A549 (cell line): Measurements from ENCODE around the gene SERPINB2. TPM values are rescaled to one million over a fixed set of nuclear protein-coding genes. Genes with fewer than 3 reads are reported as not detected.
A peak's percentile ranks its signal among the peaks of the same experiment; 100 is the strongest.

Source experiments
- ATAC-seq, 2 experiments: fragments of 200-7000 bp in 1 of 2; fragments of >200 bp in 1 of 2; cut with Nextera tagmentation in 1 of 2; cut with Tn5 transposase in 1 of 2; 3 replicates each; pipeline versions ENCODE4 v1.8.0 to v1.9.1; 2018 to 2020; ENCODE audit warnings: mild to moderate bottlenecking in 1 of 2, moderate library complexity in 1 of 2
- CTCF ChIA-PET: fragments of 300-600 bp; sonication (Branson Sonifier 250); formaldehyde crosslinking; extraction: SDS; loops from one replicate; lab custom pipeline; 2021; ENCODE audit warnings: antibody characterized with exemption, inconsistent platforms; lab: Yijun Ruan, JAX
- POLR2A ChIA-PET: fragments of 350-600 bp; formaldehyde crosslinking; extraction: SDS; loops from one replicate; lab custom pipeline; 2021; ENCODE audit warnings: antibody characterized with exemption, inconsistent platforms; lab: Yijun Ruan, JAX
- DNase-seq, 2 experiments: peaks; one replicate each; pipeline versions ENCODE4 v3.0.0 to v3.0.0-alpha.2; 2011 to 2016; ENCODE audit warnings: low read depth in 1 of 2, low spot score in 1 of 2
- FAIRE-seq: peaks from 2 replicates; lab custom pipeline; 2011; peaks lifted over from hg19 to GRCh38; lab: Jason Lieb, UNC
- H3K27ac ChIP-seq, 2 experiments: fragments of >200 bp; sonication (Bioruptor Twin); formaldehyde crosslinking; 3 replicates each; pipeline ENCODE4 v1.5.1; 2016 to 2017
- H3K4me1 ChIP-seq: fragments of >200 bp; sonication (Bioruptor Twin); formaldehyde crosslinking; 3 replicates; pipeline ENCODE4 v1.6.1; 2016
- H3K4me2 ChIP-seq: fragments of >200 bp; sonication (Bioruptor Twin); formaldehyde crosslinking; 3 replicates; pipeline ENCODE4 v1.6.1; 2016
- H3K4me3 ChIP-seq: fragments of >200 bp; sonication (Bioruptor Twin); formaldehyde crosslinking; 3 replicates; pipeline ENCODE4 v1.5.1; 2016
- H3K9me3 ChIP-seq: fragments of >200 bp; sonication (Bioruptor Twin); formaldehyde crosslinking; 3 replicates; pipeline ENCODE4 v1.6.1; 2016
- CBX2 ChIP-seq: fragments of 200-600 bp; sonication (generic); IDR thresholded peaks from 2 replicates; pipeline ENCODE4 v1.6.1; 2016; ENCODE audit warnings: low read depth, mild to moderate bottlenecking, borderline replicate concordance
- CEBPB ChIP-seq, 2 experiments: fragments of >200 bp in 1 of 2; sonication (Bioruptor Twin) in 1 of 2; formaldehyde crosslinking in 1 of 2; IDR thresholded peaks; 2 replicates each; pipeline ENCODE4 v1.6.1; 2012 to 2016
- CHD2 ChIP-seq: fragments of 150-350 bp; IDR thresholded peaks from 2 replicates; pipeline ENCODE4 v1.6.1; 2014; ENCODE audit warnings: low read length; ENCODE audit not compliant: partially characterized antibody
- ESRRA ChIP-seq: fragments of 150-350 bp; IDR thresholded peaks from 2 replicates; pipeline ENCODE4 v1.6.1; 2014; ENCODE audit warnings: mild to moderate bottlenecking, low read length, borderline replicate concordance
- HDAC2 ChIP-seq: fragments of 200-600 bp; sonication (generic); IDR thresholded peaks from 2 replicates; pipeline ENCODE4 v1.6.1; 2016
- HOXB13 ChIP-seq: fragments of 250-450 bp; sonication (Bioruptor Pico); IDR thresholded peaks from 2 replicates; pipeline ENCODE4 v1.5.0; 2020; ENCODE audit warnings: low read depth, mild to moderate bottlenecking, moderate library complexity
- HOXB5 ChIP-seq: fragments of 250-450 bp; sonication (Bioruptor Pico); IDR thresholded peaks from 2 replicates; pipeline ENCODE4 v1.5.0; 2020; ENCODE audit warnings: mild to moderate bottlenecking, moderate library complexity
- JUN ChIP-seq, 2 experiments: fragments of >200 bp; sonication (Bioruptor Twin); formaldehyde crosslinking; IDR thresholded peaks; 2 replicates in 1 of 2; 3 replicates in 1 of 2; pipeline ENCODE4 v1.6.1; 2016 to 2017
- JUNB ChIP-seq: fragments of >200 bp; sonication (Bioruptor Twin); formaldehyde crosslinking; IDR thresholded peaks from 2 replicates; pipeline ENCODE4 v1.6.1; 2016
- MAZ ChIP-seq: fragments of 150-350 bp; IDR thresholded peaks from 2 replicates; pipeline ENCODE4 v1.6.1; 2014; ENCODE audit warnings: antibody characterized with exemption, low read depth, low read length, borderline replicate concordance
- NPAS2 ChIP-seq: fragments of 250-450 bp; sonication (Bioruptor Pico); IDR thresholded peaks from 2 replicates; pipeline ENCODE4 v1.8.0; 2022; ENCODE audit warnings: mild to moderate bottlenecking, moderate library complexity, borderline replicate concordance
- POLR2A ChIP-seq: IDR thresholded peaks from 2 replicates; pipeline ENCODE4 v1.6.1; 2012; ENCODE audit warnings: mild to moderate bottlenecking, low read length
- POLR2AphosphoS2 ChIP-seq: conservative IDR thresholded peaks from 2 replicates; pipeline ENCODE4 v1.6.1; 2012; ENCODE audit warnings: low read length, improper control_type of control experiment, inconsistent platforms
- RAD21 ChIP-seq, 2 experiments: fragments of >200 bp in 1 of 2; sonication (Bioruptor Twin) in 1 of 2; formaldehyde crosslinking in 1 of 2; IDR thresholded peaks in 1 of 2; conservative IDR thresholded peaks in 1 of 2; 2 replicates in 1 of 2; 3 replicates in 1 of 2; pipeline ENCODE4 v1.6.1; 2012 to 2018; ENCODE audit warnings: inconsistent platforms in 1 of 2
- RARB ChIP-seq: fragments of 250-450 bp; sonication (Bioruptor Pico); IDR thresholded peaks from 2 replicates; pipeline ENCODE4 v1.8.0; 2021; ENCODE audit warnings: mild to moderate bottlenecking, moderate library complexity
- RFX5 ChIP-seq: fragments of 450-650 bp; IDR thresholded peaks from 2 replicates; pipeline ENCODE4 v1.7.1; 2014; ENCODE audit warnings: antibody characterized with exemption, mild to moderate bottlenecking, moderate library complexity
- SMC3 ChIP-seq: fragments of >200 bp; sonication (Bioruptor Twin); formaldehyde crosslinking; IDR thresholded peaks from 3 replicates; pipeline ENCODE4 v1.6.1; 2018; ENCODE audit warnings: inconsistent platforms
- TP53 ChIP-seq: fragments of 250-450 bp; sonication (Bioruptor Pico); IDR thresholded peaks from 2 replicates; pipeline ENCODE4 v1.5.0; 2021; ENCODE audit warnings: mild to moderate bottlenecking, moderate library complexity
- WGBS: methylation state at CpG from one replicate; pipeline ENCODE4 v1.1.6; 2017; ENCODE audit errors: missing lambda C conversion rate; 5-methylcytosine and 5-hydroxymethylcytosine counted together
- polyA plus RNA-seq, 4 experiments: library from polyadenylated mRNA; depleted of rRNA in 3 of 4; stranded (reverse); fragments of >200 nt; fragmentation: RNase III in 1 of 4; extraction: RNeasy Plus Mini Kit Qiagen cat#74134 plus additional on column Dnase treatment in 1 of 4; gene quantifications; 2 replicates in 3 of 4; 3 replicates in 1 of 4; pipeline ENCODE4 v1.2.3, GENCODE V29; 2011 to 2017
- TF ChIP-seq, protein P1 (sequence below): IDR thresholded peaks from 2 replicates; pipeline ENCODE4 v1.6.1; 2012
- TF ChIP-seq, protein P2 (sequence below): fragments of >200 bp; sonication (Bioruptor Twin); formaldehyde crosslinking; IDR thresholded peaks from 3 replicates; pipeline ENCODE4 v1.5.1; 2016
- TF ChIP-seq, protein P3 (sequence below): IDR thresholded peaks from 2 replicates; pipeline ENCODE4 v1.6.1; 2012; ENCODE audit warnings: low read depth, borderline replicate concordance
- TF ChIP-seq, protein P4 (sequence below): fragments of 150-350 bp; IDR thresholded peaks from 2 replicates; pipeline ENCODE4 v1.6.1; 2014; ENCODE audit warnings: low read depth, mild to moderate bottlenecking, low read length
- TF ChIP-seq, protein P5 (sequence below): fragments of 200-600 bp; sonication (generic); IDR thresholded peaks from 2 replicates; pipeline ENCODE4 v1.6.1; 2016; ENCODE audit warnings: antibody characterized with exemption, mild to moderate bottlenecking, moderate library complexity
- TF ChIP-seq, protein P6 (sequence below): fragments of >200 bp; sonication (Bioruptor Twin); formaldehyde crosslinking; IDR thresholded peaks from 3 replicates; pipeline ENCODE4 v1.6.1; 2016

The SERPINB2 gene
- polyA plus RNA-seq, 2 of the 4 experiments (the other 2 are of a cell fraction) = not detected

DNA sequence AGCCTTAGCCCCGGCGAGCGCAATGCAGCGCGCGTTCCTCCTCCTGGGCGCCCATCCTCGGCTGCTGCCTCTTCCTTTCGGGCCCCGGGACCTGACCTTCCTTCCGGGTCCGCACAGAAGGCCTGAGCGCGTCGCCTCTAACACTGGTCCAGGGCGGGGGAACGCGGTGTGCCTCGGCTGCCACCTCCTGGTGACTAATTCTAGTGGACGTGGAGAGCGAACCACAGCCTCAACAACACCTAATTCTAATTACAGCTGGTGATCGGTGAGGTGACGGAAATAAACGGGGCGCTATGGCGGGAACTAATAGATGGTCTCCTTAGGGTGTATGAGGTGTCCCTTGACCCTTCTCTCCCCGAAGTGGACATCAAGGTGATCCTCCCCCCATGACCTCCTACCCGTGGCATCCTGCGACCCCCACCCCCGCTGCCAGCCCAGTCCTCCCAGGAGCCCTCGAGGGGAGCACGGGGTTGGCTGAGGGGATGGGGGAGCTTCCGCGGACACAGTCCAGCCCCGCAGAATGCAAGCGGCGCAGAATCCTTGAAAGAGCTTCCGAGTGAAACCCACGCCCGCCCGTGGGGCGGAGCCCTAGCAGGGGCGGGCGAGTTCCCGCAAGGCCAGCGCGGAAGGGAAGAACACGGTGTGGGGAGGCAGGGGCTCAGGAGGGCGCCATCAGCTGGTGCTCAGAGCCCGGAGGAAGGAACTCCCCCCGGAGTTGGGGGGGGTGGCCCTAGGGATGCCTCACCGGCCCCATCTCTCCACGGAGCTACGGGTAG lies 48.8 kb downstream of the SERPINB2 start:
- Histone ChIP-seq H3K27ac (peak overlapping the region; percentile 49 to 71; a peak in 4 of 6 replicates), H3K4me2 (peak overlapping the region; percentile 95), H3K4me1 (no peaks in the 10 kb centered on the region), H3K4me3 (peak overlapping the region; percentile 58), H3K9me3 (no peaks in the 10 kb centered on the region)
- peak; percentile 99 to 100 for ATAC-seq
- TF ChIP-seq ESRRA (no peak), MAZ (no peak), JUN (IDR thresholded peaks at IDR 0.05) (no peak), CBX2 (no peak), NPAS2 (CRISPR knock-in tag) (no peak), HOXB13 (CRISPR knock-in tag) (no peak), POLR2AphosphoS2 (no peak), SMC3 (peak; percentile 46), TP53 (CRISPR knock-in tag) (no peak), HOXB5 (CRISPR knock-in tag) (no peak), RAD21 (conservative IDR thresholded peaks at IDR 0.05 in 1 of 2, IDR thresholded peaks at IDR 0.05 in 1 of 2) (peak; percentile 60 to 62), HDAC2 (no peak), CEBPB (IDR thresholded peaks at IDR 0.05) (no peak)
- TF ChIP-seq, protein P1, sequence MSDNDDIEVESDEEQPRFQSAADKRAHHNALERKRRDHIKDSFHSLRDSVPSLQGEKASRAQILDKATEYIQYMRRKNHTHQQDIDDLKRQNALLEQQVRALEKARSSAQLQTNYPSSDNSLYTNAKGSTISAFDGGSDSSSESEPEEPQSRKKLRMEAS = peak; percentile 41; the same call in 1 of the 2 replicates
- TF ChIP-seq, protein P2, sequence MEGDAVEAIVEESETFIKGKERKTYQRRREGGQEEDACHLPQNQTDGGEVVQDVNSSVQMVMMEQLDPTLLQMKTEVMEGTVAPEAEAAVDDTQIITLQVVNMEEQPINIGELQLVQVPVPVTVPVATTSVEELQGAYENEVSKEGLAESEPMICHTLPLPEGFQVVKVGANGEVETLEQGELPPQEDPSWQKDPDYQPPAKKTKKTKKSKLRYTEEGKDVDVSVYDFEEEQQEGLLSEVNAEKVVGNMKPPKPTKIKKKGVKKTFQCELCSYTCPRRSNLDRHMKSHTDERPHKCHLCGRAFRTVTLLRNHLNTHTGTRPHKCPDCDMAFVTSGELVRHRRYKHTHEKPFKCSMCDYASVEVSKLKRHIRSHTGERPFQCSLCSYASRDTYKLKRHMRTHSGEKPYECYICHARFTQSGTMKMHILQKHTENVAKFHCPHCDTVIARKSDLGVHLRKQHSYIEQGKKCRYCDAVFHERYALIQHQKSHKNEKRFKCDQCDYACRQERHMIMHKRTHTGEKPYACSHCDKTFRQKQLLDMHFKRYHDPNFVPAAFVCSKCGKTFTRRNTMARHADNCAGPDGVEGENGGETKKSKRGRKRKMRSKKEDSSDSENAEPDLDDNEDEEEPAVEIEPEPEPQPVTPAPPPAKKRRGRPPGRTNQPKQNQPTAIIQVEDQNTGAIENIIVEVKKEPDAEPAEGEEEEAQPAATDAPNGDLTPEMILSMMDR = peak; percentile 45
- TF ChIP-seq, protein P3, sequence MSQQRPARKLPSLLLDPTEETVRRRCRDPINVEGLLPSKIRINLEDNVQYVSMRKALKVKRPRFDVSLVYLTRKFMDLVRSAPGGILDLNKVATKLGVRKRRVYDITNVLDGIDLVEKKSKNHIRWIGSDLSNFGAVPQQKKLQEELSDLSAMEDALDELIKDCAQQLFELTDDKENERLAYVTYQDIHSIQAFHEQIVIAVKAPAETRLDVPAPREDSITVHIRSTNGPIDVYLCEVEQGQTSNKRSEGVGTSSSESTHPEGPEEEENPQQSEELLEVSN = 0 out of 2 replicates have a peak, but pooled peaks have one; percentile 28
- DNase-seq = peak; percentile 57 to 75
- ChIA-PET POLR2A (no interaction called here), CTCF (interaction anchor here (0.6 to 2.2 kb wide), 28 partner anchors 11 to 425 kb away, joined by 3 to 11 read pairs (median 3); no protein-coding TSS in a partner anchor)
- WGBS = 3% methylated on average over 14 of the region's 54 CpGs
- no peak for FAIRE-seq

DNA sequence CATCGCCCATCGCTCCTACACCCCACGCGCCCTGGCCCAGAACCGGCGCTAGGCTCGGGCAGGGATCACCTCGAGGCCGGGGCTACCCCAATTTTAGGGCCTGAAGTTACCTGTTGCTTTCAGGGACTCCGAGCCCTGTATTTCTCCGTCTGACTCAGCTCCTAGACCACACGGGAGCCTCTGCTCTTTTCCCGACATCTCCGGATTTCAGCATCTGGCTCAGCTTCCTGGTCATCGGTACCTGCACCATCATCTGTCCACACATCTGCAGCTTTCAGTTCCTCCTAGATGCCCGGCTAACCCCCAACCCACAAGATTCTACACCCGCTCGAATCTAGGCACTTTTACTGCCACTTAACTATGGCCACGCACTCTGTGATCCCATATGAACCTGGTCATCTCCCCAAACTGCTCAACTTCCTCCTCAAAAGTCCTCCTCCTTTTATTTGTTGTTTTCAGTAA lies 49.5 kb downstream of the SERPINB2 start:
- H3K4me1 ChIP-seq = no peaks in the 10 kb centered on the region
- H3K27ac ChIP-seq = no peak overlapping the region; a peak in 1 of 6 replicates
- no peaks in the 10 kb centered on the region for H3K9me3 ChIP-seq
- peak overlapping the region; percentile 58 for H3K4me3 ChIP-seq
- FAIRE-seq (no peak), ATAC-seq (no peak), DNase-seq (no peak)
- 61% methylated on average over 13 of the region's 19 CpGs for WGBS
- CTCF ChIA-PET = interaction anchor here (0.6 to 2.2 kb wide), 18 partner anchors 8 to 425 kb away, joined by 3 to 11 read pairs (median 4); no protein-coding TSS in a partner anchor
- H3K4me2 ChIP-seq = peak overlapping the region; percentile 95
- POLR2A ChIA-PET = interaction anchor here (0.7 kb wide), 1 partner anchor 34 kb away, joined by 4 read pairs; no protein-coding TSS in a partner anchor
- no peak for TF ChIP-seq CBX2
- TF ChIP-seq POLR2A = no peak
- TF ChIP-seq SMC3 = no peak
- TF ChIP-seq, protein P4, sequence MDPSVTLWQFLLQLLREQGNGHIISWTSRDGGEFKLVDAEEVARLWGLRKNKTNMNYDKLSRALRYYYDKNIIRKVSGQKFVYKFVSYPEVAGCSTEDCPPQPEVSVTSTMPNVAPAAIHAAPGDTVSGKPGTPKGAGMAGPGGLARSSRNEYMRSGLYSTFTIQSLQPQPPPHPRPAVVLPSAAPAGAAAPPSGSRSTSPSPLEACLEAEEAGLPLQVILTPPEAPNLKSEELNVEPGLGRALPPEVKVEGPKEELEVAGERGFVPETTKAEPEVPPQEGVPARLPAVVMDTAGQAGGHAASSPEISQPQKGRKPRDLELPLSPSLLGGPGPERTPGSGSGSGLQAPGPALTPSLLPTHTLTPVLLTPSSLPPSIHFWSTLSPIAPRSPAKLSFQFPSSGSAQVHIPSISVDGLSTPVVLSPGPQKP = no peak
- TF ChIP-seq, protein P5, sequence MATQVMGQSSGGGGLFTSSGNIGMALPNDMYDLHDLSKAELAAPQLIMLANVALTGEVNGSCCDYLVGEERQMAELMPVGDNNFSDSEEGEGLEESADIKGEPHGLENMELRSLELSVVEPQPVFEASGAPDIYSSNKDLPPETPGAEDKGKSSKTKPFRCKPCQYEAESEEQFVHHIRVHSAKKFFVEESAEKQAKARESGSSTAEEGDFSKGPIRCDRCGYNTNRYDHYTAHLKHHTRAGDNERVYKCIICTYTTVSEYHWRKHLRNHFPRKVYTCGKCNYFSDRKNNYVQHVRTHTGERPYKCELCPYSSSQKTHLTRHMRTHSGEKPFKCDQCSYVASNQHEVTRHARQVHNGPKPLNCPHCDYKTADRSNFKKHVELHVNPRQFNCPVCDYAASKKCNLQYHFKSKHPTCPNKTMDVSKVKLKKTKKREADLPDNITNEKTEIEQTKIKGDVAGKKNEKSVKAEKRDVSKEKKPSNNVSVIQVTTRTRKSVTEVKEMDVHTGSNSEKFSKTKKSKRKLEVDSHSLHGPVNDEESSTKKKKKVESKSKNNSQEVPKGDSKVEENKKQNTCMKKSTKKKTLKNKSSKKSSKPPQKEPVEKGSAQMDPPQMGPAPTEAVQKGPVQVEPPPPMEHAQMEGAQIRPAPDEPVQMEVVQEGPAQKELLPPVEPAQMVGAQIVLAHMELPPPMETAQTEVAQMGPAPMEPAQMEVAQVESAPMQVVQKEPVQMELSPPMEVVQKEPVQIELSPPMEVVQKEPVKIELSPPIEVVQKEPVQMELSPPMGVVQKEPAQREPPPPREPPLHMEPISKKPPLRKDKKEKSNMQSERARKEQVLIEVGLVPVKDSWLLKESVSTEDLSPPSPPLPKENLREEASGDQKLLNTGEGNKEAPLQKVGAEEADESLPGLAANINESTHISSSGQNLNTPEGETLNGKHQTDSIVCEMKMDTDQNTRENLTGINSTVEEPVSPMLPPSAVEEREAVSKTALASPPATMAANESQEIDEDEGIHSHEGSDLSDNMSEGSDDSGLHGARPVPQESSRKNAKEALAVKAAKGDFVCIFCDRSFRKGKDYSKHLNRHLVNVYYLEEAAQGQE = no peak
- TF ChIP-seq RAD21 (conservative IDR thresholded peaks at IDR 0.05 in 1 of 2, IDR thresholded peaks at IDR 0.05 in 1 of 2) = no peak
- TF ChIP-seq, protein P6, sequence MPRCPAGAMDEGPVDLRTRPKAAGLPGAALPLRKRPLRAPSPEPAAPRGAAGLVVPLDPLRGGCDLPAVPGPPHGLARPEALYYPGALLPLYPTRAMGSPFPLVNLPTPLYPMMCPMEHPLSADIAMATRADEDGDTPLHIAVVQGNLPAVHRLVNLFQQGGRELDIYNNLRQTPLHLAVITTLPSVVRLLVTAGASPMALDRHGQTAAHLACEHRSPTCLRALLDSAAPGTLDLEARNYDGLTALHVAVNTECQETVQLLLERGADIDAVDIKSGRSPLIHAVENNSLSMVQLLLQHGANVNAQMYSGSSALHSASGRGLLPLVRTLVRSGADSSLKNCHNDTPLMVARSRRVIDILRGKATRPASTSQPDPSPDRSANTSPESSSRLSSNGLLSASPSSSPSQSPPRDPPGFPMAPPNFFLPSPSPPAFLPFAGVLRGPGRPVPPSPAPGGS = no peak
- no peak for TF ChIP-seq NPAS2 (CRISPR knock-in tag)
- TF ChIP-seq, protein P2 = no peak
- TF ChIP-seq JUNB = no peak
- no peak for TF ChIP-seq HOXB13 (CRISPR knock-in tag)
- TF ChIP-seq RFX5 = no peak
- TF ChIP-seq CHD2 = no peak
- TF ChIP-seq RARB (CRISPR knock-in tag) = no peak
